GM19468 (cell line): ENCODE data around the gene TMBIM6.
"Not testable (repeated sequence)": the region's sequence is repeated elsewhere in the genome, so short reads cannot be mapped to it uniquely, and the experiment has no call there.

Source experiments
- ATAC-seq: cut with Tn5 transposase; IDR thresholded peaks from one replicate; pipeline ENCODE4 v1.9.1; 2021; ENCODE audit warnings: mild to moderate bottlenecking, moderate library complexity, moderate number of reproducible peaks; ENCODE audit not compliant: unreplicated experiment; ENCODE audit errors: extremely low read depth

Gene TMBIM6

DNA sequence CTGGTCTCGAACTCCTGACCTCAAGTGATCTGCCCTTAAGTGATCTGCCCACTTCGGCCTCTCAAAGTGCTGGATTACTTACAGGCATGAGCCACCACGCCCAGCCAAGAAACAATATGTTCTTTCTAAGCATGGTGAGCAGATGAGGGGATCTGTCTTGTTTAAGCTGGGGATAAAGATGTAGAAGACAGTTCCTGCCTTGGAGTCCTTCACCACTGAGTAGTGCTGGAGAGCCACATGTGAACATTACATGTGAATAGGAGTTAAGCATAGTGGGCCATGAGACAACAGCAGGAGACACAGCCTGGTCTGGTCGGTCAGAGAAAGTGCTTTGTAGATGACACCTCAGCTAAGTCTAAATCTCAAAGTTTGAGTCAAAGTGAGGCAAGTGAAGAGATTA is 26.0 kb downstream of the TMBIM6 start:
- ATAC-seq: no peak

DNA sequence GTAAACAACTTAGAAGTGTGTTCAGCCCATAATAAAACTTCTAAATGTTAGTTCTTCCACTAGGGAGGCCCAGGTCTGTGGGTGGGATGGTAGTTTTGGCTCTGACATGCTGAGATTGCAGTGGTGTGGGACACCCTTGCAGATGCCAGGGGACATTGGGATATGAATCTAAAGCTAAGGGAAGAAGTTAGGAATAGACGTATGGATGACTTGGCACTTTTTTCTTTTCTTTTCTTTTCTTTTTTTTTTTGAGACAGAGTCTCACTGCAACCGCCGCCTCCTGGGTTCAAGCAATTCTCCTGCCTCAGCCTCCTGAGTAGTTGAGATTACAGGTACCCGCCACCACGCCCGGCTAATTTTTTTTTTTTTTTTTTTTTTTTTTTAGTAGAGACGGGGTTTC is 31.7 kb downstream of the TMBIM6 start:
- ATAC-seq: not testable (repeated sequence)

DNA sequence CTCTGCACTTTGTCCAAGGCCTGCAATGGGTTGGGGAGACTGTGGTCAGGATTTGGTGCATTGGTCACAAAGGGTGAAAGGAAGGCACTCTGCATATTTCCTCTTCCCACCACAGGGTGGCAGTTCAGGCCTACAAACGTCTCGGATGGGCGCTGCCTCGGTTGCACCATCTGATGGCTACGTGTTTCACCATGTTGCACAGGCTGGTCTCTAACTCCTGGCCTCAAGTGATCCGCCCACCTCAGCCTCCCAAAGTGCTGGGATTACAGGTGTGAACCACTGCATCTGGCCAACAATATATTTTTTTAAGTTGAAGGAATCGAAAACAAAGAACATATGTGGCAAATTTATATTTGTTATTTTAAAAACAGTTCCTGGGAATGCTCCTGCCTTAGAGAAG is 35.1 kb downstream of the TMBIM6 start:
- ATAC-seq: no peak

DNA sequence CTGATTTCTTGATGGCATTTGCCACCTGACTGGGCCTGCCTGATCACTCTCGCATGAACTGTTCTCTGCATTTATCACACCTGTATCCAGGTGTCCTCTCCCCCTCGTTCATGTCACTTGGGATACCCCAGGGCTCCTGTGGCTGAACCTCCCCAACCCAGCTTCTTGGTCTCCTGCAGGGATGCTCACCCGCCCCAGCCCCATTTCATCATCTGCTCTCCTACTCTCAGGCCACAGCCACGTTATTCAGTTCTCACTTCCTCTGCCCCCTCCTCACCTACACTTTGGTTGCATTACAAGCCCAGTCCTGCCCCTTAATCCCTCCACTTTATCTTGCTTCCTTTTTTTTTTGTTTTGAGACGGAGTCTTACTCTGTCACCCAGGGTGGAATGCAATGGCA is 35.5 kb downstream of the TMBIM6 start:
- ATAC-seq: no peak

DNA sequence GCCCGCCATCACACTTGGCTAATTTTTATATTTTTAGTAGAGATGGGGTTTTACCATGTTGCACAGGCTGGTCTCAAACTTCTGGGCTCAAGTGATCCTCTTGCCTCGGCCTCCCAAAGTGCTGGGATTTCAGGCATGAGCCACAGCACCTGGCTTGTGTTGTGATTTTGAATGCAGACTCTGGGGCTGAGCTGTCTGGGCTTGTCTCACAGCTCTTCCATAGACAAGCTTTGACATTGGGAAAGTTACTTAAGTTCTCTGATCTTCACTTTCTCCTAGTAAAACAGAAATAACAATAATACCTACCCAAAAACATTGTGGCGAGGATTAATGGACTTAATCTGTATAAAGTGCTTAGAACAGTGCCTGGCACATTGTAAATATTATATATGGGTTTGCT is 36.0 kb downstream of the TMBIM6 start:
- no peak for ATAC-seq

DNA sequence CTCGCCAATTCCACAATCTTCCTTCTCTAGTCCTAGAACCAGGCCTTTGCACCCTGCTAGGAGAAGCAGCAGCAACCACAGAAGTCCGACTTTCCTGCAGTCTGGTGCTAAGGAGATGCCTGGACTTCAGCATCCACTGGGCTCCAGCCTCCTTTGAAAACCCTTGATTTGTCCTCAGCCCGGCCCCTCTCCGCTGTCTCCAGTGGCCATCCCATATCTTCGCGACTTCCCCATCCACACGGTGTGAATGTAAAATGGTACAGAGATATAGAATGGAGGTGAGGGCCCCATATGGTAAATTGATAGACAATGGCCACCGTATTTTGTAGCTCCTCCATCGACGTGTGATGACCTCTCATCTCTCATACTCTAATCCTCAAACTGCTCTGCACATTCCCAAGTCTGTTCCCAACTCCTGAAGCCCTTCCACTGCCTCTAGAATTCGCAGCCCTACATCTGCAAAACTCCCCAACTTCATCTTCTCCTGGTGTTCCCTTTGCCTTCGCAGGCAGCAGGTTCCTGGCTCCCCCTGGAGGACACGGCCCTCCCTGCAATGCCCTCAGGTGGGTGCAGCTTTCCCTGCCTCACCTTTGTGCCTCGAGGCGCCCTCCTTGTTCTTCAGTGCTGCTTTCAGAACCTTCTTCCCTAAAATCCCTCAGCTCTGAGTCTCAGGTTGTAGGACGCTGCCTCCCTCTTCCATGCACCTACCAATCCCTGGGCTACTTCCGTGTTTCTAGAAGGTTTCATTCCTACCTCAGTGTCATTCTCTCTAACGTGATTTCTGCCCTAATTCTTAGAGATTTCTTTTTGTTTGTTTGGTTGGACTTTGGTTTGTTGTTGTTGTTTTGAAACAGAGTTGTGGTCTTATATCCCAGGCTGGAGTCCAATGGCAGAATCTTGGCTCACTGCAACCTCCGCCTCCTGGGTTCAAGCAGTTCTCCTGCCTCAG is 36.7 kb downstream of the TMBIM6 start:
- ATAC-seq: no peak

DNA sequence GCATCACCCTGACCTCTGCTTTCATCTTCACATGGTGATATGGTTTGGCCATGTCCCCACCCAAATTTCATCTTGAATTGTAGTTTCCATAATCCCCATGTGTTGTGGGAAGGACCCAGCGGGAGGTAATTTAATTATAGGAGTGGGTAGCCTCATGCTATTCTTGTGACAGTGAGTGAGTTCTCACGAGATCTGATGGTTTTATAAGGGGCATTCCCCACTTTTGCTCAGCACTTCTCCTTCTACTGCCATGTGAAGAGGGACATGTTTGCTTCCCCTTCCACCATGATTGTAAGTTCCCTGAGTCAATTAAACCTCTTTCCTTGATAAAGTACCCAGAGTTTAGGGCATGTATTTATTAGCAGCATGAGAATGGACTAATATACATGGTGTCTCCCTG is 38.2 kb downstream of the TMBIM6 start:
- no peak for ATAC-seq

DNA sequence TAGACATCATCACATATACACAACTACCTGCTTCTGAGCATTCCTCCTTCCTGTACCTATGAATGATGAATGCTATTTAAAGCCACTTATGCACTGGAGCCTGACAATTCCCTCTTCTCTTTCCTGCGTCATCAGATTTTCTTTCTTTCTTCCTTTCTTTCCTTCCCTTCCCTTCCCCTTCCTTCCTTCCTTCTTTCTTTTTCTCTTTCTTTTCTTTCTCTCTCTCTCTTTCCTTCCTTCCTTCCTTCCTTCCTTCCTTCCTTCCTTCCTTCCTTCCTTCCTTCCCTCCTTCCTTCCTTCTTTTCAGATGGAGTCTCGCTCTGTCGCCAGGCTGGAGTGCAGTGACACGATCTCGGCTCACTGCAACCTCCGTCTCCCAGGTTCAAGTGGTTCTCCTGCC is 39.6 kb downstream of the TMBIM6 start:
- not testable (repeated sequence) for ATAC-seq

DNA sequence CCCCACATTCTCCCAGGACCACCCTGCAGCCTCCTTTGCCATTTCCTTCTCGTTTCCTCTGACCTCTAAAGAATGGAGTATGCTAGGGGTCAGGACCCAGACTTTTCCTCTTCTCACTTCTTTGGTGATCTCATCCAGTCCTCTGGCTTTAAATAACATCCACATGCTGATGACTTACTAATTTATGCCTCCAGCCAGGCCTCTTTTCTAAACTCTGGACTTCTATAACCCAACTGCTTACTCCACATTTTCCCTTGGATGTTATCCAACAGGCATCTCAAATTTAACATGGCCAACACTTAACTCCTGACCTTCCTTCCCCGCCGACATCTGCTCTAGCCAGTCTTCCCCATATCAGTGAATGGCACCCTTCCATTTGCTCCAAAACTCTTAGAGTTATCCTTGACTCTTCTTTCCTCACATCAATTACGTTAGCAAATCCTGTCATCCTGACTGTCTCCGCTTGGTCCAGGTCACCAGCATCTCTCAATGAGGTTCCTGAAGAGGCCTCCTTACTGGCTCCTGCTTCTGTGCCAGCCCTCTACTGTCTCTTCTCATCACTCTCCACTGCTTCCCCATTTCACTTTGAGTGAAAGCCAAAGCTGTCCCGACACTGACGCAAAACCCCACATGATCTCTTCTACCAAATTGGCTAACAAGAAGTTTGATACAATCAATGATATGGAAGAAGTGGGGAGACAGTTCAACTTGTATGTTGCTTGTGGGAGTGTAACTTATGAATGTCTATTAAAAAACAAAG is 42.7 kb downstream of the TMBIM6 start:
- no peak for ATAC-seq

DNA sequence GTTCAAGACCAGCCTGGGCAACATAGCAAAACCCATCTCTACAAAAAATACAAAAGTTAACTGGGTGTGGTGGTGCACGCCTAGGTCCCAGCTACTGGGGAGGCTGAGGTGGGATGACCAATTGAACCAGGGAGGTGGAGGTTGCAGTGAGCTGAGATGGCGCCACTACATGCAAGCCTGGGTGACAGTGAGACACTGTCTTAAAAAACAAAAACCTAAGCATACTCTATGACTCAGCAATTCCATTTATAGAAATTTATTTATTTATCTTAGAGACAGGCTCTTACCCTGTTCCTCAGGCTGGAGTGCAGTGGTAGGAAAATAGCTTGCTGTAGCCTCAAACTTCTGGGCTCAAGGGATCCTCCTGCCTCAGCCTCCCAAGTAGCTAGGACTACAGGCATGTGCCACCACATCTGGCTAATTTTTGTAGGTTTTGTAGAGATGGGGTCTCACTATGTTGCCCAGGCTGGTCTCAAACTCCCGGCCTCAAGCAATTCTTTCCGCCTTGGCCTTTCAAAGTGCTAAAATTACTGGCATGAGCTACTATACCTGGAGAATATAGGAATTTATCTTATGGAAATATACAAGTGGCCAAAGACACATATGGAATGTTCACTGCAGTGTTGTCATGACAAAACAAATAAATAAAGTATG is 43.5 kb downstream of the TMBIM6 start:
- ATAC-seq: no peak

DNA sequence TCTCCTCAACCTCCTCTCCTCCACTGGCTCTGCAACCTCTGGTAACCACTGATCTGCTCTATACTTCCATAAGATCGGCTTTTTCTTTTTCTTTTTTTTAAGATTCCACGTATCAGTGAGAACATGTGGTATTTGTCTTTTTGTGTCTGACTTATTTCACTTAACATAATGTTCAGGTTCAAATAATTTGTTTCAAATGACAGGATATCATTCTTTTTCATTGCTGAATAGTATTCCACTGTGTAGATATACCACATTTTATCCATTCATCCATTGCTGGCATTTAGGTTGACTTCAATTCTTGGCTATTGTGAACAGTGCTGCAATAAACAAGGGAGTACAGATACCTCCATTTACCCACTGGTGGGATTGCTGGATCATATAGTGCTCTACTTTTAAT is 46.3 kb downstream of the TMBIM6 start:
- no peak for ATAC-seq

DNA sequence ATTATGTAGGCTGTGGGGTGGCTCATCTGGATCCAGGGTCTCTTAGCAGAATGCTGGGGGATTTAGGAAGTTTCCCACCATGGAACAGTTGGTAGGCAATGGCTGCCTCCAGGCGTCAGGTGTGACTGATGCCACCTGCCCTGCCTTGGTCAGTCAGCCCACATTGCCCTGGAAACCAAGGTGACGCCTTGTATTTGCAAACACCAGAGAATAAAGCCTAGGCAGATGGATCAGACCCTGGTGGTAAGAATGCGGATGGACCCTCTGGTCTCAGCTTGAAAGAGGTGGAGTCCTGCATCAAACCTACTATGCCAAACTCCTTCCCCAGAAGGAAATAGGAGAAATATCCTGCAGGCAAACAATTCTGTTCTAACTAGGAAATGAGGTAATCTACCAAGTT is 48.6 kb downstream of the TMBIM6 start:
- no peak for ATAC-seq

DNA sequence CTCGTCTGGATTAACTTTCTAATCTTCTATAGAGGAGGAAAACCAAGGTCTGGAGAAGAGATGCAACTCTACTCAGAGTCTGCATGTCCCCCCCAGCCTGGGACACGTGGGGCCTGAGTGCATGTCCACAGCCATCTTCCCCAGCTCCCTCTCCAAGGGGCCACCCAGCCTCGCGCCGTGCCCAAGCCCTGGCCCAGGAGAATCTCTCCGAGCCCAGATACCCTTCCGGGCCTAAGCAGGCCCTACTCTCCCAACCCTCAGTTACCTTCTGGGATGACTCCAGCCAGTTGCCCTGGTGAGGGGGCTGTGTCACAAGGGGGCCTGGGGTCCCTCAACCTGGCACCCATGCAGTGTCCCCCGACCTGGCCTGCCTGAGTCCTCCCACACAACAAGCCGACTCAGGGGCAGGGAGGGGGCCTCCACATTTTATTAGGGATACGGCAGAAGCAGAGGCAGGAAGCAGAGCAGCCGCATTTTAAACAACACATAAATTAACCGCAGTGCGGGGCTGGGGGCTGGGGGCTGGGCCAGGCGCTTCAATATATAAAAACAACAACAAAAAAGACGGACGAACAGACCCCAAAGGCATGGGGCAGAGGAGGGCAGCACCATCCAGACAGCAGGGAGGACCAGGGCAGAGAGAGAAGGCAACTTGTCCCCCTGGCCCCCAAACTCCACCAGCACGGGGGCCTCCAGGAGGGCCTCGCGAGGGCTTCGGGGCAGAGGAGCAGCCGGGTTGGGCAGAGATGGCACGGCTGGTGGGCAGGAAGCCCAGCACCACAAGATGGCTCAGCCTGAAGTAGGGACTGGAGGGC is 49.6 kb downstream of the TMBIM6 start:
- no peak for ATAC-seq

DNA sequence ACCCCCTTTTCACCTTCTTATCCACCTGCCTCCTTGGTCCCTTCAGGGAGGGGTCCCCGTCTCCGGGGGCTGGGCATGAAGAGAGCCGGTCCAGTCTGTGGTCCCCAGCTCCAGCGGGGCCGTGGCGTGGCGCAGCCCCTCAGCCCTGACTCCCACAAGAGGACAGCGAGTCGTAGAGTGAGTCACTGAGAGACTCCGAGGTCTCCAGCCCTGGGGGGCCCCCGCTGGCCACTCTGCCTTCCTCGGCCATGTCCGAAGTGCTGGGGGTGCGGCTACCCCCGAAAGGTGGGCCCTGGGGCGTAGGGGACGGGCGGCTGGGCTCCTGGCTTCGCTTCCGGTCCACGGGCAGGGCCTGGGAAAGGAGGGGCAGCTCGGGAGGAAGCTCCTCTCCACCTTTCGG is 50.3 kb downstream of the TMBIM6 start:
- no peak for ATAC-seq

DNA sequence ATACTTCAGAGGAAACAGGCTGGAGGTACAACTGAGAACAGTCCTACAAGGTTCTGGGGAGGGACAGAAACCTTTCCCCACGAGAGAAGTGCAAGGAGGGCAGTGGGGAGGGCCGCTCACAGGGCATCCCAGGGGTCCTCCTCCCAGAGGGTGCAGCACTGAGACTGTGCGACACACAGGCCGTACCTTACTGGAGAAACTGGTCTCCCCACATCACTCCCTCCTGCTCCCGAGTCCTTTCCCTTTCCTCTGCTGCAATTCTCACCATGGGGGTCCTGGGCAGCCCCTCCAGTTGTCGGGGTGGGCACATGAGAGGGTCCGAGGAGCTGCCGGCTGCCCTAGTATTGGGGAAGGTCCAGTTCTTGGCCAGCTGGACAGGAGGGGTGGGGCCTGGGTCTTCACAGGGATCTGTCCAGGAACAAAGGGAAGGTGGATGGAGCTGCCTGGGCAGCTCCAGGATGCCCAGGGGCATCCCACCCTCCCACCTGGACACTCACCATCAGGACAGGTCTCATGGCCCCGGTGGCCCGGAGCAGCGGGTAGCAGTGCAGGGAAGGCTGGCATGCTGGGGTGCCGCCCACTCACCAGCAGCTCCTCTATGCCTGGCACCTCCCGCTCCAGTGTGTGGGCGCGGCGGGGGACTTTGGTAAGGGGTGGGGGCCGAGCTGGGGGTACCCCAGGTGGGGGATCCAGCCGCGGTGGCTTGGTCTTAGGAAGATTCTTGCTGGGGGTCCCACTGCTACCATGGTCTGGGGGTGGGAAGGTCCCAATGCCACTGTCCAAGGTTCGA is 51.0 kb downstream of the TMBIM6 start:
- ATAC-seq: no peak

DNA sequence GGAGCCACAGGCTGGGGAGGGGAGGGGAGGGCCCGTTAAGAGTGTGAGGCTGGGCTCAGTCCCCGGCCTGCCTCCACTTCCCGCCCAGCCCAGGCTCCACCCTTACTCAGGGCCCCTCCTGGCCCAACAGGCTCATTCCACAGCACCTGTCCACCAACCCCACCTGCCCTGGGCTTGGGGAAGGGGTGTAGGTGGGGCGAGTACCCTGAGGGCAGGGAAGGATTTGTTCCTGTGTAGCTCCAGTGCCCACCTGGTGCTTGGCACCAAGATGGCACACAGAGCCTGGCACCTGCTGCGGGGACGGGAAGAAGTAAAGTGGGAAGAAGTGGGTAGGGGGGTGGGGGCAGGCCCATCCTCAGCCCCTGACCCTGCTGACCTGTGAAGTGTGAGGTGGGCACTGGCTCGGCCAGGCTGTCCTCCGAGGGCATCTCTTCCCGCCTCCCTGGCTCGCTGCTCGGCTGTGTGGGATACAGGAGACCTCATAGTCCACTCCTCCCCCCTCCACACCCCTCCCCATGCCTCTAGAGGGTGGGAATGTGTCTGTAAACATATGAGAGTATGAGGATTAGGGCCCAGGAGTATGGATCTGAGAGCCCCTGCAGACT is 51.7 kb downstream of the TMBIM6 start:
- ATAC-seq: no peak

DNA sequence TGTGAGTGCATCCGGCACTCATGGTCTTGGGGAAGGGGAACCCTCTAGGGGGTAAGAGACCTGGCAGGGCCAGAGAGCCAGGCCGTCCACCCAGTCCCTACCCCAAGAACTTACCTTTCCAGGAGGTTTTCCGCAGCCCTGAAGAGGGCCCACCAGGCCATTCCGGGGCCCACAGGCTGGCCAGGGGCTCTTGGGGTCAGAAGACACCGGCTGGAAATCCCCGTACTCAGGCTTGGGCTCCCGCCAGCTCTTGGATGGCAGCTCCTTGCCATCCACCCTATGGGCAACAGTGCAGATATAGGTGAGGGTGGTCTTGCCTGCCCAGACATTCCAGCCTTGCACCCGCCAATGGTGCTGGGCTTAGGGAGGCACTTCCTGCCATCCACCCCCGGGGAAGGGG is 52.3 kb downstream of the TMBIM6 start:
- ATAC-seq: no peak

DNA sequence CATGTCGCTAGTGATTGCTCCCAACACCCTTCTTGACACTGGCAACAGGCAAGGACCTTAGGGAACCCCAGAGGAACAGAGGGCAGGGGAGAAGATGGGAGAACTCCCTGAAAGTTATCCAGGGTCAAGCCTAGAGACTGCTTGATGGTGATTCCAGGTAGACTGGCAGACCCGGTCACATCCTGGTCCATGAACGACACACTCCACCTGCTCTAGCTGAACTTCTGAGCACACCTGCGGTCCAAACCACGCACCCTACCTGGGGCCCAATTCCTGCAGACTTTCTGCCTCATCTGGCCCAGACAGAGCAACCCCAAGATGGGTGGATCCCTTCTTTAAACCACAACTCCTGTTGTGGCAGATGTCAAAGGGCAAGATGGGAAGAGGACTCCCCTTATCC is 52.7 kb downstream of the TMBIM6 start:
- no peak for ATAC-seq
